GM18861 (cell line): ENCODE data around the gene C9orf40.
A peak's percentile ranks its signal among the peaks of the same experiment; 100 is the strongest.

ENCODE experiments used
- ATAC-seq: cut with Tn5 transposase; IDR thresholded peaks from one replicate; pipeline ENCODE4 v1.9.1; 2021; ENCODE audit not compliant: unreplicated experiment

Gene C9orf40

GRCh38 chr9:74952201-74953151 lies at the start of gene C9orf40:
Gene C9orf40, minus strand, starts transcription at chr9:74952912. Its CDS starts 301 bp downstream, at chr9:74952611.
- peak; percentile 76 for ATAC-seq

GRCh38 chr9:75001719-75002421 lies 49.2 kb upstream of the C9orf40 start:
- ATAC-seq, result peak; percentile 92

GRCh38 chr9:75000835-75001234 lies 48.1 kb upstream of the C9orf40 start:
- peak; percentile 51 for ATAC-seq

- no peak for ATAC-seq
Measured at GRCh38 chr9:74985041-74985440, 32.3 kb upstream of the C9orf40 start.

GRCh38 chr9:74983709-74984108 lies 31.0 kb upstream of the C9orf40 start:
- no peak for ATAC-seq

- no peak for ATAC-seq
Measured at GRCh38 chr9:74979844-74980243, 27.1 kb upstream of the C9orf40 start.

- ATAC-seq, result no peak
Measured at GRCh38 chr9:74977287-74977686, 24.6 kb upstream of the C9orf40 start.

- no peak for ATAC-seq
Measured at GRCh38 chr9:74975538-74975937, 22.8 kb upstream of the C9orf40 start.

- no peak for ATAC-seq
Measured at GRCh38 chr9:74974558-74974957, 21.8 kb upstream of the C9orf40 start.

- ATAC-seq, result no peak
Measured at GRCh38 chr9:74973714-74974113, 21.0 kb upstream of the C9orf40 start.

- ATAC-seq, result no peak
Measured at GRCh38 chr9:74963056-74963455, 10.3 kb upstream of the C9orf40 start.

- no peak for ATAC-seq
Measured at GRCh38 chr9:74961496-74961895, 8.8 kb upstream of the C9orf40 start.

GRCh38 chr9:74960561-74960960 lies 7.8 kb upstream of the C9orf40 start:
- no peak for ATAC-seq

GRCh38 chr9:74958587-74958986 lies 5.9 kb upstream of the C9orf40 start:
- ATAC-seq, result peak; percentile 36

GRCh38 chr9:74953235-74953751 lies 581 bp upstream of the C9orf40 start:
- ATAC-seq, result peak; percentile 1

GRCh38 chr9:74951725-74952151 lies 974 bp downstream of the C9orf40 start:
- no peak for ATAC-seq

GRCh38 chr9:74951107-74951720 lies 1.5 kb downstream of the C9orf40 start:
- ATAC-seq, result no peak

- no peak for ATAC-seq
Measured at GRCh38 chr9:74949859-74950855, 2.6 kb downstream of the C9orf40 start.

- ATAC-seq, result no peak
Measured at GRCh38 chr9:74948937-74949336, 3.8 kb downstream of the C9orf40 start.

GRCh38 chr9:74946686-74947085 lies 6.0 kb downstream of the C9orf40 start:
- no peak for ATAC-seq
